HG02840 (cell line): ENCODE measurements around the gene APOBEC3C.
"Not testable (repeated sequence)": the region's sequence is repeated elsewhere in the genome, so short reads cannot be mapped to it uniquely, and the experiment has no call there.

Experiments
- ATAC-seq: cut with Tn5 transposase; IDR thresholded peaks from one replicate; pipeline ENCODE4 v1.9.1; 2021; ENCODE audit warnings: mild to moderate bottlenecking, moderate library complexity, moderate number of reproducible peaks; ENCODE audit not compliant: unreplicated experiment, low FRiP score

The APOBEC3C gene

DNA sequence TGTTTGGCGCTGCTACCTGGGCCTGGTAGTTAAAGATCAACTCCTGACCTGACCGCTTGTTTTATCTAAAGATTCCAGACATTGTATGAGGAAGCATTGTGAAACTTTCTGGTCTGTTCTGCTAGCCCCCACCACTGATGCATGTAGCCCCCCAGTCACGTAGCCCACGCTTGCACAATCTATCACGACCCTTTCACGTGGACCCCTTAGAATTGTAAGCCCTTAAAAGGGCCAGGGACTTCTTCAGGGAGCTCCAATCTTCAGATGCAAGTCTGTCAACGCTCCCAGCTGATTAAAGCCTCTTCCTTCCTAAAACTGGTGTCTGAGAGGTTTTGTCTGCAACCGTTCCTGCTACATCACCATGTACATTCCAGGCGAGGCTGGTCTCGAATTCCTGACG is 41.6 kb downstream of the APOBEC3C start:
- no peak for ATAC-seq

DNA sequence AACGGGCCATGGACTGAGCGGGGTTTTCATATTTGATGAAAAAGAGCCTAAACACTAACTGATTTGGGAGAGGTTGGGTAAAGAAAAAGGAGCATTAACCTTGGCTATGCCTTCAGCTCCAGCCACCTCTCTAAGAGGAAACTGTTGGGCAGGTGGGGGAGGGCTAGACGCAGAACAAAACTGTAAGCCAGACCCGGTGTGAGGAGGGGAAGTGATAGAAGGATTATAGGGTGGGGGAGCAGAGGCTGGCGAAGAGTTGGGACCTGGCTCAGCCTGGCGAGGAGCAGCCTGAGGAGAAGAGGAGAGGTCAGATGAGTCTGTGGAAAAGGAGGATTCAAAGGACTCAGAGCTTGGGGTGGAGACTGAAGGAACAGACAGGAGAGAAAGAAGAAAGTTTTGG is 47.2 kb downstream of the APOBEC3C start:
- not testable (repeated sequence) for ATAC-seq

DNA sequence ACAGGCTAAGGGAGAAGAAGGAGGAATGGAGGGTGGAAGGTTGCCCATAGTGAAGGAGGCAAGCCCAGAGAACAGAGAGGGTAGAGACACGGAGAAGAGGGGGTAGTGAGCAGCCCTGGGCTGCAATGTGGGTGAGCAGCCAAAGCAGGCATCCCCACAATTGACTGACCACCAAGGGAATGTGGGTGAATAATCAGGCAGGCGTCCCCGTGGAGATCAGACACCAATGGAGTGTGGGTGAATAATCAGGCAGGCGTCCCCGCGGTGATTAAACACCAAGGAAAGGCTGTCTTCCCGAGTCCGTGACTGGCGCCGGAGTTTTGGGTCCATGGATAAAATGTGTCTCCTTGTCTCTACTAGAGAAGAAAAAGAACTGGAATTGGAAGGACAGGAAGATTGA is 47.9 kb downstream of the APOBEC3C start:
- not testable (repeated sequence) for ATAC-seq

DNA sequence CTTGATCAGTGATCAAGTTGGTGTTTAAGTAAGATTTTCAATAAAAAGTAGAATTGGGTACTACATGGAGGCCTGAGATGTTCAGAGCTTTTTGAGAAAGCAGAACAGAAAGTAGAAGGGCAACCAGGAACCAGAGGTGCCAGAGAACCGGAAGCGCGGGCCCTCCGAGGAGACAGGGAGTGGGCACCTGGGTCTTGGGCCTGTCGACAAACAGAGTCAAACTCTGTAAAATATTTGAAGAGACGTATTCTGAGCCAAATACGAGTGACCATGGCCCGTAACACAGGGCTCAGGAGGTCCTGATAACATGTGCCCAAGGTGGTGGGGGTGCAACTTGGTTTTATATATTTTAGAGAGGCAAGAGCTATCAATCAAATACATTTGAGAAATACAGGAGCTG is 49.8 kb downstream of the APOBEC3C start:
- ATAC-seq = not testable (repeated sequence)

DNA sequence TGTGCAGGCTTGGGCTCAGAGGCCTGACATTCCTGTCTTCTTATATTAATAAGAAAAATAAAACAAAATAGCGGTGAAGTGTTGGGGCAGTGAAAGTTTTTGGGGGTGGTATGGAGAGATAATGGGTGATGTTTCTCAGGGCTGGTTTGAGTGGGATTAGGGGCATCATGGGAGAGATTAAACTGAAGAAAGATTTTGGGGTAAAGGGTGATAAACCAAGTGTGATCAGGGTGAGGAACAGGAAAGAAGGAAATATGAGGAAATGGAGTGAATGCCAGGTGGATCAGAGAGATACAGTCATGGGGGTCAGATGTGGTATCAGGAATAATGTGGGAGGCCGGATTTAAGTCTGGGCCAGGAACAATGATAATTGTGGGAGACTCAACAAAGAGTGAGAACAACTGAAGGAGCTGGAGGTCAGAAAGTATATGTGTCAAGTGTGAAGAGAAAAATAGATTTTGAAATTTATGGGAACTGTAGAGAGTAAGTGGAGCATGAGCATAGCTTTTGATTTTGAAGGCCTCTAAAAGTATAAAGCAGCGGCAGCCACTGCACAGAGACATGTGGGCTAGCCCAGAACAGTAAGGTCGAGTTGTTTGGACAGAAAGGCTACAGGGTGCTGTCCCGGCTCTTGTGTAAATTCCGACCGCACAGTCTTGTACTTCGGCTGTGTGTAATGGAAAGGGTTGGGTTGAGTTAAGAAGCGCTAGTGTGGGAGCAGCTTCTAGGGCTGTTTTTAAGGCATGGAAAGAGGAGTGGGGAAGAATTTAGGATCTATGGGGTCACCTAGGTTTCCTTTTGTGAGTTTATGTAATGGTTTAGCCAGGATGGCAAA is 52.6 kb downstream of the APOBEC3C start:
- not testable (repeated sequence) for ATAC-seq

DNA sequence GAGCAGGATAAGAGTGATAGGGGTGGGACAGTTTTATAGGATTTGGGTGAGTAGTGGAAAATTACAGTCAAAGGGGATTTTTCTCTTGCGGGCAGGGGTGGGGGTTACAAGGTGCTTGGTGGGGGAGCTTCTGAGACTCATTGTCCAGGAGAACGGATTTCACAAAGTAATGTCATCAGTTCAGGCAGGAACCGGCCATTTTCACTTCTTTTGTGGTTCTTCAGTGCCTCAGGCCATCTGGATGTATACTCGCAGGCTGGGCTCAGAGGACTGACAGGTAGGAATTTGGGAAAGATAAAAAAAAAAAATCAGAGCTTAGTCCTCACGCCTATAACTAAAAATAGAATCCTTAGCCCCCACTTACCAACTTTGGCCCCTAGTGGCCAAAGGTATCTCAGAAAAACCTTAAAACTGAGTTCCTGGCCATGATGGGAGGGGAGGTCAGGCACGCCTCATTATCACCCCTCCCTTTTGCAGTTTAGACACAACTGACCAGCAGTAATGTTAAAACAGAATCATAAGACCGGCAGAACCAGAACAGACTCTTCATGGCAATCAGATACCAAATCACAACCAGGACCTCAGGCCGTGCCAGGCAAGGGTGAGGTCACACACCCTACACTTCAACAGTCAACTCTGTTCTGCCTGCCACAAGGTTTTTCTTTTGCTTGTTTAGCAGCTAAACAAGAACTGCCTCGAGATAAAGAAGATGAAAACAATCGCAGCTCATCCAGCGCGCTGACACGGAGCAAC is 54.2 kb downstream of the APOBEC3C start:
- no peak for ATAC-seq
